K562 (cell line): ENCODE measurements around the gene NENF. TPM values are rescaled to one million over a fixed set of nuclear protein-coding genes. Genes with fewer than 3 reads are reported as not detected.

Source experiments
- E2F3 ChIP-seq: fragments of 250-450 bp; sonication (Bioruptor Pico); IDR thresholded peaks from 2 replicates; pipeline ENCODE4 v1.4.0; 2020; ENCODE audit warnings: mild to moderate bottlenecking
- EP300 ChIP-seq: IDR thresholded peaks from 2 replicates; pipeline ENCODE4 v1.6.1; 2012; ENCODE audit warnings: low read length, improper control_type of control experiment
- FOXA3 ChIP-seq, 2 experiments: fragments of 450-650 bp in 1 of 2; sonication (generic) in 1 of 2; formaldehyde crosslinking; IDR thresholded peaks in 1 of 2; conservative IDR thresholded peaks in 1 of 2; 2 replicates each; pipeline versions ENCODE4 v1.4.0 to v1.8.0; 2020 to 2022; ENCODE audit warnings: mild to moderate bottlenecking in 2 of 2, missing genetic modification reagents in 1 of 2
- GTF2A2 ChIP-seq: IDR thresholded peaks from 2 replicates; pipeline ENCODE4 v1.6.1; 2016; ENCODE audit warnings: mild to moderate bottlenecking, missing genetic modification characterization, missing compliant biosample characterization
- MAX ChIP-seq: sonication (generic); formaldehyde crosslinking; IDR thresholded peaks from 2 replicates; pipeline ENCODE4 v1.9.0; 2022; ENCODE audit warnings: mild to moderate bottlenecking, missing genetic modification reagents
- MAZ ChIP-seq, 2 experiments: fragments of 450-650 bp in 1 of 2; sonication (generic) in 1 of 2; formaldehyde crosslinking; IDR thresholded peaks in 1 of 2; conservative IDR thresholded peaks in 1 of 2; 2 replicates each; pipeline versions ENCODE4 v1.4.0 to v1.5.0; 2020; ENCODE audit warnings: mild to moderate bottlenecking in 1 of 2, missing genetic modification reagents in 1 of 2
- MYNN ChIP-seq, 2 experiments: sonication (generic); formaldehyde crosslinking in 1 of 2; IDR thresholded peaks; 2 replicates each; pipeline versions ENCODE4 v1.5.0 to v1.6.1; 2016 to 2020; ENCODE audit warnings: antibody characterized with exemption in 1 of 2, missing genetic modification reagents in 1 of 2
- NCOA1 ChIP-seq: fragments of 450-650 bp; IDR thresholded peaks from 2 replicates; pipeline ENCODE4 v1.6.1; 2016; ENCODE audit warnings: low read depth
- NRF1 ChIP-seq, 2 experiments: fragments of 450-650 bp; IDR thresholded peaks in 1 of 2; conservative IDR thresholded peaks in 1 of 2; 2 replicates each; pipeline ENCODE4 v1.6.1; 2014; ENCODE audit warnings: mild to moderate bottlenecking in 2 of 2
- PTTG1 ChIP-seq: fragments of 450-650 bp; IDR thresholded peaks from 2 replicates; pipeline ENCODE4 v1.6.1; 2016; ENCODE audit warnings: low read depth, mild to moderate bottlenecking, missing genetic modification characterization, missing compliant biosample characterization
- SMAD3 ChIP-seq: fragments of 450-650 bp; formaldehyde crosslinking; conservative IDR thresholded peaks from 2 replicates; pipeline ENCODE4 v1.4.0; 2020; ENCODE audit warnings: mild to moderate bottlenecking
- ZNF274 ChIP-seq: IDR thresholded peaks from 2 replicates; pipeline ENCODE4 v1.6.1; 2011; ENCODE audit warnings: low read depth, mild to moderate bottlenecking, low read length, moderate library complexity, borderline replicate concordance
- ZNF318 ChIP-seq, 2 experiments: fragments of 450-650 bp; IDR thresholded peaks; 2 replicates each; pipeline ENCODE4 v1.6.1; 2016; ENCODE audit warnings: mild to moderate bottlenecking in 2 of 2, borderline replicate concordance in 1 of 2, low read depth in 1 of 2, moderate library complexity in 1 of 2
- ZNF354B ChIP-seq: fragments of 250-450 bp; sonication (Bioruptor Pico); IDR thresholded peaks from 2 replicates; pipeline ENCODE4 v1.4.0; 2020
- ZNF740 ChIP-seq, 3 experiments: fragments of 200-800 bp in 1 of 3; sonication (Bioruptor generic) in 1 of 3; sonication (generic) in 1 of 3; formaldehyde crosslinking in 1 of 3; IDR thresholded peaks; 2 replicates each; pipeline versions ENCODE4 v1.6.1 to v1.8.0; 2016 to 2022; ENCODE audit warnings: mild to moderate bottlenecking in 2 of 3, missing compliant biosample characterization in 2 of 3, missing genetic modification characterization in 2 of 3, missing genetic modification reagents in 1 of 3
- polyA plus RNA-seq, 8 experiments: library from polyadenylated mRNA; depleted of rRNA in 4 of 8; stranded (reverse) in 5 of 8; unstranded in 3 of 8; fragments of >200 nt; fragmentation: Nextera tagmentation in 2 of 8; fragmentation: Illumina TruSeq in 1 of 8; extraction: Ambion mirVana in 2 of 8; extraction: Trizol in 1 of 8; gene quantifications; 2 replicates each; pipeline versions ENCODE4 v1.2.1 to v1.2.3, GENCODE V29; 2011 to 2014; ENCODE audit warnings: inconsistent platforms in 1 of 8, missing spikeins in 1 of 8
- total RNA-seq, 7 experiments: library from RNA; depleted of rRNA in 6 of 7; stranded (reverse); fragments of >200 nt in 6 of 7; fragmentation: Illumina TruSeq in 2 of 7; extraction: Trizol in 2 of 7; gene quantifications; 2 replicates each; pipeline versions ENCODE4 v1.2.1 to v1.2.3, GENCODE V29; 2011 to 2021; ENCODE audit warnings: low replicate concordance in 1 of 7

NENF gene
- total and polyA plus RNA-seq, 9 of the 15 experiments (the other 6 are each of a cell fraction or from before 2014, with no cell fraction given), result 6.1 to 100 (median 72.8) TPM

GRCh38 chr1:212430955-212431394 lies 1.7 kb upstream of the NENF start (continued):
- TF ChIP-seq ZNF318 (IDR thresholded peaks at IDR 0.05; ENCODE audit: borderline replicate concordance in 1 of 2, low read depth in 1 of 2) (no peak), MAZ (CRISPR knock-in tag; conservative IDR thresholded peaks at IDR 0.05 in 1 of 2, IDR thresholded peaks at IDR 0.05 in 1 of 2) (peak in 1 of 2 experiments; percentile 93; a peak in 2 of 4 replicates), MYNN (IDR thresholded peaks at IDR 0.05) (0 out of 2 replicates have a peak, but pooled peaks have one; percentile 15), MYNN (CRISPR knock-in tag; IDR thresholded peaks at IDR 0.05) (no peak), ZNF354B (CRISPR knock-in tag) (peak; percentile 81), FOXA3 (CRISPR knock-in tag; conservative IDR thresholded peaks at IDR 0.05 in 1 of 2, IDR thresholded peaks at IDR 0.05 in 1 of 2) (peak in 1 of 2 experiments; percentile 45; a peak in 1 of 4 replicates), EP300 (peak; percentile 80; the same call in 1 of the 2 replicates), ZNF740 (CRISPR knock-in tag; IDR thresholded peaks at IDR 0.05) (no peak), ZNF740 (tag; IDR thresholded peaks at IDR 0.05) (peak in 1 of 2 experiments; percentile 86; a peak in 2 of 4 replicates), ZNF274 (no peak), E2F3 (CRISPR knock-in tag) (no peak), GTF2A2 (tag) (peak; percentile 78), SMAD3 (CRISPR knock-in tag) (peak; percentile 97), PTTG1 (peak; percentile 91), MAX (no peak), NRF1 (conservative IDR thresholded peaks at IDR 0.05 in 1 of 2, IDR thresholded peaks at IDR 0.05 in 1 of 2) (no peak), NCOA1 (no peak)
